Prostate gland (tissue), 2 donors: Measurements from ENCODE around the gene LOXL4. TPM values are rescaled to one million over a fixed set of nuclear protein-coding genes. Genes with fewer than 3 reads are reported as not detected.

ENCODE experiments used
- DNase-seq: peaks from one replicate; pipeline ENCODE4 v3.0.0-alpha.2; 2019; ENCODE audit warnings: low spot score
- H3K27ac ChIP-seq, 2 donors: fragments of 200-600 bp; sonication (generic); 2 replicates each; pipeline ENCODE4 v1.5.1; 2017 to 2019
- H3K27me3 ChIP-seq: fragments of 200-600 bp; sonication (generic); replicated peaks from 2 replicates; pipeline ENCODE4 v1.5.1; 2019; ENCODE audit not compliant: insufficient read depth
- H3K36me3 ChIP-seq, 2 donors: fragments of 200-600 bp; sonication (generic); 1 replicate in 1 of 2; 2 replicates in 1 of 2; pipeline versions ENCODE4 v1.5.1 to v1.8.1; 2017 to 2019
- H3K4me1 ChIP-seq: fragments of 200-600 bp; sonication (generic); replicated peaks from 2 replicates; pipeline ENCODE4 v1.5.1; 2019
- H3K4me3 ChIP-seq, 2 donors: fragments of 200-600 bp; sonication (generic); 2 replicates each; pipeline ENCODE4 v1.5.1; 2017 to 2019
- H3K9me3 ChIP-seq: fragments of 200-600 bp; sonication (generic); 2 replicates; pipeline ENCODE4 v1.5.1; 2017
- POLR2A ChIP-seq: fragments of 450-650 bp; IDR thresholded peaks from one replicate; pipeline ENCODE4 v1.6.1; 2016; ENCODE audit warnings: antibody characterized with exemption, mild to moderate bottlenecking
- POLR2AphosphoS5 ChIP-seq: sonication (generic); formaldehyde crosslinking; IDR thresholded peaks from one replicate; pipeline ENCODE4 v1.6.1; 2017; ENCODE audit warnings: antibody characterized with exemption
- WGBS: methylation state at CpG from one replicate; pipeline ENCODE4 v1.1.5; 2018; 5-methylcytosine and 5-hydroxymethylcytosine counted together
- intact Hi-C: fragments of 100-400 bp; cut with DNase I; formaldehyde crosslinking; loops from one replicate; pipeline ENCODE4 v1.14.2; 2022
- total RNA-seq, 2 donors: library from RNA; depleted of rRNA; stranded (reverse); fragments of >200 nt; gene quantifications; one replicate each; pipeline ENCODE4 v1.1.0, GENCODE V29; 2016
- TF ChIP-seq, protein P1 (sequence below), 4 experiments: fragments of 200-600 bp in 2 of 4; fragments of 450-650 bp in 2 of 4; sonication (generic) in 2 of 4; IDR thresholded peaks; 1 replicate in 3 of 4; 2 replicates in 1 of 4; pipeline ENCODE4 v1.5.1; 2016 to 2019; ENCODE audit warnings: antibody characterized with exemption in 4 of 4, mild to moderate bottlenecking in 2 of 4, moderate library complexity in 2 of 4

Gene LOXL4
- total RNA-seq, 2 donors from 2014 or later = 7.4 to 26.8 TPM

DNA sequence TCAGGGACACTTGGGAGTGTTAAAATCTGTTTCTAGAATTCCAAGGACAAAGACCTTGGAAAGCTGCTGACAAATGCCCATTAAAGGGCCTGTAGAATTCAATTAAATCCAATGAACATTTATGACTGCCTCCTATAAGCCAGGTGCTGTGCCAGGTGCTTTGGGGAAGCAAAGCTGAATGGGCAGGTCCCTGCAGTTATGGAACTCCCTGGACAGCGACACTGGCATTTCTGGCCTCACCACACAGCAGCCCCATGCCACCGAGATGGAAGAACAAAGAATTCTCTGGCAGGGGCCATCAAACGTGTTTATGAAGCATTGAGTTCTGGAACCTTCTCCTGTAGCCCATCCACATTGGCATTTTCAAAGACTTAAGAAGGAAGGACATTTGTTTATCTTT lies 45.6 kb upstream of the LOXL4 start:
- no peak for DNase-seq

DNA sequence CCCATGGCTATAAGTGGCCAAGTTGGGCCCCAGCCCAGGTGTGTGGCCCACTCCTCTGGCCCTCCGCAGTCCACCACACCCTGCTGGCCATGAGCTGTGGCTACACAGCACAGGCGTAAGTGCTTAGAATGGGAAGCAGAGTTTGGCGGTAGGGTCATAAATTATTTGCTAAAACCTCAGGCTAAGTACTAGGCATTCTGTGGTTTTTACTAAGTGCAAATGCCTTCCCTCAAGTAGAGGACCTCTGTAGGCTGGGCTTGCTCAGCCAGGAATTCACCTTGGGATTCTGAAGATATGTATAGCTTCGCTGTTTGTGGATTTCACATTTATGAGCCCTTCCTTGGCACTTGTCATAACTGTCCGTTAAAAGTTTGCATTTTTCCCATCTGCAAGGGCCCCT lies 44.8 kb upstream of the LOXL4 start:
- no peak overlapping the region for H3K27ac ChIP-seq
- intact Hi-C loops = loop anchor here (10.0 kb wide), 1 partner anchor 398 kb away; no protein-coding TSS in a partner anchor
- WGBS = 88% methylated on average over 5 of the region's 5 CpGs
- no peak for DNase-seq
- no peaks in the 10 kb centered on the region for H3K36me3 ChIP-seq
- H3K9me3 ChIP-seq = no peaks in the 10 kb centered on the region
- no peaks in the 10 kb centered on the region for H3K27me3 ChIP-seq
- TF ChIP-seq, protein P1, sequence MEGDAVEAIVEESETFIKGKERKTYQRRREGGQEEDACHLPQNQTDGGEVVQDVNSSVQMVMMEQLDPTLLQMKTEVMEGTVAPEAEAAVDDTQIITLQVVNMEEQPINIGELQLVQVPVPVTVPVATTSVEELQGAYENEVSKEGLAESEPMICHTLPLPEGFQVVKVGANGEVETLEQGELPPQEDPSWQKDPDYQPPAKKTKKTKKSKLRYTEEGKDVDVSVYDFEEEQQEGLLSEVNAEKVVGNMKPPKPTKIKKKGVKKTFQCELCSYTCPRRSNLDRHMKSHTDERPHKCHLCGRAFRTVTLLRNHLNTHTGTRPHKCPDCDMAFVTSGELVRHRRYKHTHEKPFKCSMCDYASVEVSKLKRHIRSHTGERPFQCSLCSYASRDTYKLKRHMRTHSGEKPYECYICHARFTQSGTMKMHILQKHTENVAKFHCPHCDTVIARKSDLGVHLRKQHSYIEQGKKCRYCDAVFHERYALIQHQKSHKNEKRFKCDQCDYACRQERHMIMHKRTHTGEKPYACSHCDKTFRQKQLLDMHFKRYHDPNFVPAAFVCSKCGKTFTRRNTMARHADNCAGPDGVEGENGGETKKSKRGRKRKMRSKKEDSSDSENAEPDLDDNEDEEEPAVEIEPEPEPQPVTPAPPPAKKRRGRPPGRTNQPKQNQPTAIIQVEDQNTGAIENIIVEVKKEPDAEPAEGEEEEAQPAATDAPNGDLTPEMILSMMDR (IDR thresholded peaks at IDR 0.05) = no peak
- TF ChIP-seq POLR2A (no peak), POLR2AphosphoS5 (no peak)
- no peak overlapping the region for H3K4me3 ChIP-seq
- H3K4me1 ChIP-seq = no peaks in the 10 kb centered on the region

More for the DNA sequence above, 45.6 kb upstream of the LOXL4 start:
- H3K27me3 ChIP-seq = no peaks in the 10 kb centered on the region
- TF ChIP-seq, protein P1 (IDR thresholded peaks at IDR 0.05) = no peak
- TF ChIP-seq POLR2AphosphoS5 (no peak), POLR2A (no peak)
- no peak overlapping the region for H3K27ac ChIP-seq
- WGBS = 48% methylated on average over 3 of the region's 3 CpGs
- no peaks in the 10 kb centered on the region for H3K9me3 ChIP-seq
- H3K36me3 ChIP-seq = no peaks in the 10 kb centered on the region
- intact Hi-C loops = loop anchor here (10.0 kb wide), 1 partner anchor 399 kb away; no protein-coding TSS in a partner anchor
- H3K4me1 ChIP-seq = no peaks in the 10 kb centered on the region
- H3K4me3 ChIP-seq = no peak overlapping the region

DNA sequence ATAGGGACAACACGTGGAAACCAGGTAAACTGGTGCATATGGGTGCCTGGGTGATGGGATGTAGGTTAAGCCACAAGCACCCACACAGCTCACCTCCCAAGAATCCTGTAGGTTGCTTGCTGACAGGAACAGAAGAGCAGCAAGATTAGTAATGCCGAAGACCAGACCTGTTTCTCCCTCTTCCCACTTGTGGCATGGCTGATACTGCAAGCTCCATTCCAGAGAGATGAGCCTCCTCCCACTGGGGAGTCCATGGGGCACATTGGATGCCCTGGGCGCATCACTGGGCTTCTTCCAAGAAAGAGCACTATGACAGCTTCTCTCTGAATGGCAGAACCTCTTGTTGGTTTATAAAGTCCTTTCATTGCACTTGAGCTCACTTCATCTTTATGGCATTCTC lies 44.4 kb upstream of the LOXL4 start:
- Histone ChIP-seq H3K4me1 (no peaks in the 10 kb centered on the region), H3K36me3 (no peaks in the 10 kb centered on the region), H3K27me3 (no peaks in the 10 kb centered on the region), H3K9me3 (no peaks in the 10 kb centered on the region), H3K27ac (no peak overlapping the region), H3K4me3 (no peak overlapping the region)
- TF ChIP-seq POLR2A (no peak), POLR2AphosphoS5 (no peak)
- TF ChIP-seq, protein P1 (IDR thresholded peaks at IDR 0.05) = no peak
- WGBS = 88% methylated on average over 3 of the region's 3 CpGs
- no peak for DNase-seq
- intact Hi-C loops = loop anchor here (10.0 kb wide), 1 partner anchor 398 kb away; no protein-coding TSS in a partner anchor

DNA sequence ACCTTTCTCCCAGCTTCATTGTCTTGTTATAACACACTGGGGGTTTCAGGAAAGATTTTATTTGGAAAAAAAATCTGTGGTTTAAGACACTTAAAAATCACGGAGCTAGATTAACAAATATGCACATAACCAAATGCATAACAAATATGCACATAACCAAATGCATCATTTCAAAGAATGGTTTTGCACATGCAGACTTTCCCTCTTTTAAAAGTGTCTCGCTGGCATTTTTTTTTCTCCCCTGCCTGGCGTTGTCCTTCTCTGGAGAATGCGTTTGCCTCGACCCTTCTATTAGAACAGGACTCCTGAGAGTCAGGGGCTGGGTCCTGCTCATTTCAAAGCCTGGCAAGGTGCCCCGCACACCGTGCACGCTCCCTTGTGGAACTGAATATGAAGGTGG lies 42.7 kb upstream of the LOXL4 start:
- Histone ChIP-seq H3K27ac (no peak overlapping the region), H3K27me3 (no peaks in the 10 kb centered on the region), H3K4me3 (no peak overlapping the region), H3K36me3 (no peaks in the 10 kb centered on the region), H3K9me3 (no peaks in the 10 kb centered on the region), H3K4me1 (no peaks in the 10 kb centered on the region)
- intact Hi-C loops = loop anchor here (10.0 kb wide), 1 partner anchor 396 kb away; no protein-coding TSS in a partner anchor
- TF ChIP-seq, protein P1 (IDR thresholded peaks at IDR 0.05) = no peak
- TF ChIP-seq POLR2A = no peak
- TF ChIP-seq POLR2AphosphoS5 = no peak
- WGBS = 82% methylated on average over 8 of the region's 8 CpGs
- DNase-seq = no peak
